Measurements from ENCODE around the gene TRAPPC3.
A peak's percentile ranks its signal among the peaks of the same experiment; 100 is the strongest.

DNA sequence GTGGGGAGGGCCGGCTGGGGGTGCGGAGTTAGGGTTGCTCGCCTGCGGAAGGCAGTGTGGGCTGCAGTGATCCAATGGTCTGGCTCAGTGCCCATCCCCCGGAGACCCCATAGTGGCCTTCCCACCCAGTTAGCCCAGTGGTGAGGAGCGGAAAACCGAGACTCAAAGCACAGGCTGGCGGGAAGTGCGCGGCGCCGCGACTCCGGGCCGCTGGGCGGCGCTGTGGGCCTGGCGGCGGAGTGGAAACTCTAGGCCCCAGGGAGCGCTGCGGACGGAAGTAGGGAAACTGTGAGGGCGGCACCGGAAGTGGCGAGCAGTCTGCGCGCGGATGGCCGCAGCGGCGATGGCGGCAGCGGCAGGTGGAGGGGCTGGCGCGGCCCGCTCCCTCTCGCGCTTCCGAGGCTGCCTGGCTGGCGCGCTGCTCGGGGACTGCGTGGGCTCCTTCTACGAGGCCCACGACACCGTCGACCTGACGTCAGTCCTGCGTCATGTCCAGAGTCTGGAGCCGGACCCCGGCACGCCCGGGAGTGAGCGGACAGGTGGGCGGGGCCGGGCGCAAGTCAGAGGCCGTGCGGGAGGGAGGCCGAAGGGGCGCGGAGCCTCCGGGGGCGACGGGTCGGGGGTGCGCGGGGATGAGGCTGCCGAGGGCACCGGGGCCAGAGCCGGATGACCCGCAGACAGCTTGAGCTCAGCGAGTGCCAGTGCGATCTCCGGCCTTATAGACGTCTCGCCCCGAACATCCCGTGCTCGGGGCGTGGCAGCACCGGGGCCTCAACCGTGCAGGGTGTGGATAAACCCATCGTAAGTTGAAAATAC lies 60.5 kb downstream of the TRAPPC3 start, which contains the start of gene ADPRS:
- TF ChIP-seq, protein P1, sequence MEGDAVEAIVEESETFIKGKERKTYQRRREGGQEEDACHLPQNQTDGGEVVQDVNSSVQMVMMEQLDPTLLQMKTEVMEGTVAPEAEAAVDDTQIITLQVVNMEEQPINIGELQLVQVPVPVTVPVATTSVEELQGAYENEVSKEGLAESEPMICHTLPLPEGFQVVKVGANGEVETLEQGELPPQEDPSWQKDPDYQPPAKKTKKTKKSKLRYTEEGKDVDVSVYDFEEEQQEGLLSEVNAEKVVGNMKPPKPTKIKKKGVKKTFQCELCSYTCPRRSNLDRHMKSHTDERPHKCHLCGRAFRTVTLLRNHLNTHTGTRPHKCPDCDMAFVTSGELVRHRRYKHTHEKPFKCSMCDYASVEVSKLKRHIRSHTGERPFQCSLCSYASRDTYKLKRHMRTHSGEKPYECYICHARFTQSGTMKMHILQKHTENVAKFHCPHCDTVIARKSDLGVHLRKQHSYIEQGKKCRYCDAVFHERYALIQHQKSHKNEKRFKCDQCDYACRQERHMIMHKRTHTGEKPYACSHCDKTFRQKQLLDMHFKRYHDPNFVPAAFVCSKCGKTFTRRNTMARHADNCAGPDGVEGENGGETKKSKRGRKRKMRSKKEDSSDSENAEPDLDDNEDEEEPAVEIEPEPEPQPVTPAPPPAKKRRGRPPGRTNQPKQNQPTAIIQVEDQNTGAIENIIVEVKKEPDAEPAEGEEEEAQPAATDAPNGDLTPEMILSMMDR (IDR thresholded peaks at IDR 0.05) = peak; percentile 99
- TF ChIP-seq ZFX (IDR thresholded peaks at IDR 0.05; ENCODE audit: borderline replicate concordance) = no peak
